HEK293 (cell line): ENCODE results near the gene MVK.

ENCODE experiments used
- CTCF ChIA-PET: fragments of 350-600 bp; formaldehyde crosslinking; extraction: SDS; loops from one replicate; lab custom pipeline; 2021; ENCODE audit warnings: antibody characterized with exemption; lab: Yijun Ruan, JAX
- POLR2A ChIA-PET: fragments of 300-600 bp; formaldehyde crosslinking; extraction: SDS; loops from one replicate; lab custom pipeline; 2020; ENCODE audit warnings: antibody characterized with exemption, inconsistent platforms; lab: Yijun Ruan, JAX
- H3K27ac ChIP-seq: fragments of 200-500 bp; sonication (Bioruptor generic); 2 replicates; pipeline ENCODE4 v1.5.1; 2014; ENCODE audit warnings: low read depth, low read length, control low read depth, inconsistent platforms; ENCODE audit errors: extremely low read depth
- H3K36me3 ChIP-seq, 2 experiments: fragments of 200-500 bp in 1 of 2; sonication (Bioruptor generic) in 1 of 2; 1 replicate in 1 of 2; 2 replicates in 1 of 2; pipeline ENCODE4 v1.5.1; 2014 to 2017; ENCODE audit warnings: inconsistent platforms in 2 of 2, low read length in 2 of 2; ENCODE audit not compliant: control insufficient read depth in 2 of 2, insufficient read depth in 1 of 2
- H3K4me1 ChIP-seq: fragments of 200-500 bp; sonication (Bioruptor generic); 2 replicates; pipeline ENCODE4 v1.5.1; 2014; ENCODE audit warnings: mild to moderate bottlenecking, low read length, inconsistent platforms; ENCODE audit not compliant: control insufficient read depth, insufficient read depth
- H3K4me3 ChIP-seq: 2 replicates; pipeline ENCODE4 v1.5.1; 2011; ENCODE audit warnings: low read depth, mild to moderate bottlenecking, control low read depth, low read length, moderate library complexity
- H3K9me3 ChIP-seq: fragments of 200-500 bp; sonication (Bioruptor generic); 2 replicates; pipeline ENCODE4 v1.5.1; 2014; ENCODE audit warnings: low read depth, low read length, inconsistent platforms; ENCODE audit not compliant: control insufficient read depth, insufficient read depth
- CTCF ChIP-seq: fragments of 450-650 bp; formaldehyde crosslinking; IDR thresholded peaks from 2 replicates; pipeline ENCODE4 v1.5.1; 2016; ENCODE audit warnings: missing biosample characterization, missing genetic modification characterization
- ELK4 ChIP-seq: IDR thresholded peaks from 2 replicates; pipeline ENCODE4 v1.6.1; 2011; ENCODE audit warnings: mild to moderate bottlenecking, low read depth, low read length, borderline replicate concordance
- KLF9 ChIP-seq: fragments of 450-650 bp; formaldehyde crosslinking; IDR thresholded peaks from 2 replicates; pipeline ENCODE4 v1.5.1; 2016; ENCODE audit warnings: missing biosample characterization, missing genetic modification characterization, low read depth
- PBX3 ChIP-seq: sonication (generic); formaldehyde crosslinking; IDR thresholded peaks from 2 replicates; pipeline ENCODE4 v1.8.1; 2022; ENCODE audit warnings: mild to moderate bottlenecking, moderate library complexity, missing genetic modification reagents
- PRDM1 ChIP-seq: fragments of 450-650 bp; formaldehyde crosslinking; IDR thresholded peaks from 2 replicates; pipeline ENCODE4; 2016; ENCODE audit warnings: missing biosample characterization, missing genetic modification characterization
- RBAK ChIP-seq: fragments of 450-650 bp; formaldehyde crosslinking; IDR thresholded peaks from 2 replicates; pipeline ENCODE4 v1.5.1; 2016; ENCODE audit warnings: missing biosample characterization, missing genetic modification characterization
- SCRT2 ChIP-seq: fragments of 450-650 bp; formaldehyde crosslinking; IDR thresholded peaks from 2 replicates; pipeline ENCODE4 v1.5.1; 2016; ENCODE audit warnings: missing biosample characterization, missing genetic modification characterization
- SP7 ChIP-seq: fragments of 450-650 bp; formaldehyde crosslinking; IDR thresholded peaks from 2 replicates; pipeline ENCODE4 v1.5.1; 2016; ENCODE audit warnings: missing biosample characterization, missing genetic modification characterization
- WT1 ChIP-seq: fragments of 450-650 bp; formaldehyde crosslinking; IDR thresholded peaks from 2 replicates; pipeline ENCODE4 v1.5.1; 2016; ENCODE audit warnings: missing biosample characterization, missing genetic modification characterization
- ZBTB26 ChIP-seq: fragments of 450-650 bp; formaldehyde crosslinking; optimal IDR thresholded peaks from 2 replicates; pipeline ENCODE3; 2016; ENCODE audit warnings: missing biosample characterization, mild to moderate bottlenecking, missing genetic modification characterization
- ZBTB44 ChIP-seq: fragments of 450-650 bp; IDR thresholded peaks from 2 replicates; pipeline ENCODE4 v1.5.1; 2018; ENCODE audit warnings: missing biosample characterization, mild to moderate bottlenecking, missing genetic modification characterization
- ZNF133 ChIP-seq: fragments of 450-650 bp; formaldehyde crosslinking; IDR thresholded peaks from 2 replicates; pipeline ENCODE4 v1.5.1; 2016; ENCODE audit warnings: missing biosample characterization, missing genetic modification characterization
- ZNF19 ChIP-seq: fragments of 450-650 bp; formaldehyde crosslinking; IDR thresholded peaks from 2 replicates; pipeline ENCODE4; 2016; ENCODE audit warnings: missing biosample characterization, missing genetic modification characterization, low read depth
- ZNF24 ChIP-seq: fragments of 450-650 bp; formaldehyde crosslinking; IDR thresholded peaks from 2 replicates; pipeline ENCODE4 v1.5.1; 2016; ENCODE audit warnings: missing biosample characterization, missing genetic modification characterization
- ZNF280D ChIP-seq: fragments of 450-650 bp; formaldehyde crosslinking; IDR thresholded peaks from 2 replicates; pipeline ENCODE4 v1.5.1; 2016; ENCODE audit warnings: missing biosample characterization, missing genetic modification characterization
- ZNF324 ChIP-seq: fragments of 450-650 bp; formaldehyde crosslinking; IDR thresholded peaks from 2 replicates; pipeline ENCODE4 v1.5.1; 2016; ENCODE audit warnings: missing biosample characterization, missing genetic modification characterization
- ZNF48 ChIP-seq: fragments of 450-650 bp; formaldehyde crosslinking; IDR thresholded peaks from 2 replicates; pipeline ENCODE4 v1.5.1; 2016; ENCODE audit warnings: missing biosample characterization, missing genetic modification characterization
- ZNF529 ChIP-seq: fragments of 450-650 bp; formaldehyde crosslinking; IDR thresholded peaks from 2 replicates; pipeline ENCODE4 v1.5.1; 2017; ENCODE audit warnings: missing genetic modification characterization, missing biosample characterization; ENCODE audit not compliant: insufficient replicate concordance
- ZNF561 ChIP-seq: fragments of 450-650 bp; IDR thresholded peaks from 2 replicates; pipeline ENCODE4 v1.5.1; 2018; ENCODE audit warnings: missing biosample characterization, missing genetic modification characterization, borderline replicate concordance
- ZNF629 ChIP-seq: fragments of 450-650 bp; formaldehyde crosslinking; IDR thresholded peaks from 2 replicates; pipeline ENCODE4 v1.5.1; 2017; ENCODE audit warnings: missing biosample characterization, missing genetic modification characterization
- ZNF664 ChIP-seq: fragments of 450-650 bp; formaldehyde crosslinking; IDR thresholded peaks from 2 replicates; pipeline ENCODE4 v1.5.1; 2016; ENCODE audit warnings: missing biosample characterization, missing genetic modification characterization
- ZNF76 ChIP-seq: fragments of 450-650 bp; formaldehyde crosslinking; IDR thresholded peaks from 2 replicates; pipeline ENCODE4; 2016; ENCODE audit warnings: low read depth, missing biosample characterization, missing genetic modification characterization, borderline replicate concordance

The MVK gene

GRCh38 chr12:109631302-109631701, 57.7 kb downstream of the MVK start (continued):
- TF ChIP-seq ZBTB44 (tag by site-specific recombination) (no peak), ZNF76 (no peak), ZNF324 (no peak), ZNF133 (tag by site-specific recombination) (no peak)

- H3K4me1 ChIP-seq, result no peaks in the 10 kb centered on the region
- H3K4me3 ChIP-seq, result no peak overlapping the region
- H3K9me3 ChIP-seq, result no peaks in the 10 kb centered on the region
- POLR2A ChIA-PET, result no interaction called here
- CTCF ChIA-PET, result no interaction called here
- no peaks in the 10 kb centered on the region for H3K36me3 ChIP-seq
- TF ChIP-seq ZNF48 (tag by site-specific recombination) (no peak), SP7 (tag by site-specific recombination) (no peak), ZNF280D (no peak), PRDM1 (no peak), ZNF24 (tag by site-specific recombination) (no peak), ELK4 (no peak), ZBTB26 (tag by site-specific recombination) (no peak), ZNF664 (tag by site-specific recombination) (no peak)
- TF ChIP-seq, all 188 proteins: peak for 0
- no peak overlapping the region for H3K27ac ChIP-seq
These were observed 58.2 kb downstream of the MVK start for GRCh38 chr12:109631751-109632150.

GRCh38 chr12:109632342-109632741, 58.7 kb downstream of the MVK start:
- H3K36me3 ChIP-seq, result no peaks in the 10 kb centered on the region
- H3K27ac ChIP-seq, result no peak overlapping the region
- CTCF ChIA-PET, result no interaction called here
- H3K4me3 ChIP-seq, result no peak overlapping the region
- H3K9me3 ChIP-seq, result no peaks in the 10 kb centered on the region
- POLR2A ChIA-PET, result no interaction called here
- TF ChIP-seq RBAK (no peak), CTCF (tag by site-specific recombination) (no peak), ZNF529 (no peak), ZNF19 (tag by site-specific recombination) (no peak), SCRT2 (tag by site-specific recombination) (no peak), PBX3 (CRISPR knock-in tag) (no peak), KLF9 (tag by site-specific recombination) (no peak), ZNF629 (tag by site-specific recombination) (no peak), WT1 (no peak), ZNF561 (tag by site-specific recombination) (no peak)
- TF ChIP-seq, all 188 proteins: peak for 0
- H3K4me1 ChIP-seq, result no peaks in the 10 kb centered on the region
